ENCODE measurements around the gene FILIP1L.

Gene FILIP1L

GRCh38 chr3:100120012-100120411 lies 5.7 kb upstream of the FILIP1L start:
- TF ChIP-seq MAX (IDR thresholded peaks at IDR 0.05) (no peak), CREB1 (IDR thresholded peaks at IDR 0.05; ENCODE audit: low read depth) (no peak), RAD21 (IDR thresholded peaks at IDR 0.05; ENCODE audit: low read depth) (no peak), TAF1 (IDR thresholded peaks at IDR 0.05; ENCODE audit: low read depth) (no peak), CEBPB (IDR thresholded peaks at IDR 0.05) (no peak), ZBTB7A (IDR thresholded peaks at IDR 0.05; ENCODE audit: low read depth) (no peak), EP300 (IDR thresholded peaks at IDR 0.05; ENCODE audit: borderline replicate concordance) (no peak), TCF12 (IDR thresholded peaks at IDR 0.05; ENCODE audit: low read depth) (no peak), YY1 (IDR thresholded peaks at IDR 0.05; ENCODE audit: low read depth) (no peak), FOXM1 (IDR thresholded peaks at IDR 0.05; ENCODE audit: borderline replicate concordance, low read depth) (no peak)
- TF ChIP-seq, protein P1, sequence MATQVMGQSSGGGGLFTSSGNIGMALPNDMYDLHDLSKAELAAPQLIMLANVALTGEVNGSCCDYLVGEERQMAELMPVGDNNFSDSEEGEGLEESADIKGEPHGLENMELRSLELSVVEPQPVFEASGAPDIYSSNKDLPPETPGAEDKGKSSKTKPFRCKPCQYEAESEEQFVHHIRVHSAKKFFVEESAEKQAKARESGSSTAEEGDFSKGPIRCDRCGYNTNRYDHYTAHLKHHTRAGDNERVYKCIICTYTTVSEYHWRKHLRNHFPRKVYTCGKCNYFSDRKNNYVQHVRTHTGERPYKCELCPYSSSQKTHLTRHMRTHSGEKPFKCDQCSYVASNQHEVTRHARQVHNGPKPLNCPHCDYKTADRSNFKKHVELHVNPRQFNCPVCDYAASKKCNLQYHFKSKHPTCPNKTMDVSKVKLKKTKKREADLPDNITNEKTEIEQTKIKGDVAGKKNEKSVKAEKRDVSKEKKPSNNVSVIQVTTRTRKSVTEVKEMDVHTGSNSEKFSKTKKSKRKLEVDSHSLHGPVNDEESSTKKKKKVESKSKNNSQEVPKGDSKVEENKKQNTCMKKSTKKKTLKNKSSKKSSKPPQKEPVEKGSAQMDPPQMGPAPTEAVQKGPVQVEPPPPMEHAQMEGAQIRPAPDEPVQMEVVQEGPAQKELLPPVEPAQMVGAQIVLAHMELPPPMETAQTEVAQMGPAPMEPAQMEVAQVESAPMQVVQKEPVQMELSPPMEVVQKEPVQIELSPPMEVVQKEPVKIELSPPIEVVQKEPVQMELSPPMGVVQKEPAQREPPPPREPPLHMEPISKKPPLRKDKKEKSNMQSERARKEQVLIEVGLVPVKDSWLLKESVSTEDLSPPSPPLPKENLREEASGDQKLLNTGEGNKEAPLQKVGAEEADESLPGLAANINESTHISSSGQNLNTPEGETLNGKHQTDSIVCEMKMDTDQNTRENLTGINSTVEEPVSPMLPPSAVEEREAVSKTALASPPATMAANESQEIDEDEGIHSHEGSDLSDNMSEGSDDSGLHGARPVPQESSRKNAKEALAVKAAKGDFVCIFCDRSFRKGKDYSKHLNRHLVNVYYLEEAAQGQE (IDR thresholded peaks at IDR 0.05; ENCODE audit: low read depth) = no peak

GRCh38 chr3:100117093-100117492 lies 2.8 kb upstream of the FILIP1L start:
- TF ChIP-seq TAF1 (IDR thresholded peaks at IDR 0.05; ENCODE audit: low read depth) (no peak), TEAD4 (IDR thresholded peaks at IDR 0.05) (no peak), CEBPB (IDR thresholded peaks at IDR 0.05) (no peak), CREB1 (IDR thresholded peaks at IDR 0.05; ENCODE audit: low read depth) (no peak), MAX (IDR thresholded peaks at IDR 0.05) (no peak), YY1 (IDR thresholded peaks at IDR 0.05; ENCODE audit: low read depth) (no peak), EGR1 (IDR thresholded peaks at IDR 0.05) (no peak), ZBTB7A (IDR thresholded peaks at IDR 0.05; ENCODE audit: low read depth) (no peak), TCF12 (IDR thresholded peaks at IDR 0.05; ENCODE audit: low read depth) (no peak), NFIC (IDR thresholded peaks at IDR 0.05) (no peak)
- TF ChIP-seq, protein P2, sequence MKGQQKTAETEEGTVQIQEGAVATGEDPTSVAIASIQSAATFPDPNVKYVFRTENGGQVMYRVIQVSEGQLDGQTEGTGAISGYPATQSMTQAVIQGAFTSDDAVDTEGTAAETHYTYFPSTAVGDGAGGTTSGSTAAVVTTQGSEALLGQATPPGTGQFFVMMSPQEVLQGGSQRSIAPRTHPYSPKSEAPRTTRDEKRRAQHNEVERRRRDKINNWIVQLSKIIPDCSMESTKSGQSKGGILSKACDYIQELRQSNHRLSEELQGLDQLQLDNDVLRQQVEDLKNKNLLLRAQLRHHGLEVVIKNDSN (IDR thresholded peaks at IDR 0.05) = no peak
- TF ChIP-seq, protein P1 (IDR thresholded peaks at IDR 0.05; ENCODE audit: low read depth) = no peak

DNA sequence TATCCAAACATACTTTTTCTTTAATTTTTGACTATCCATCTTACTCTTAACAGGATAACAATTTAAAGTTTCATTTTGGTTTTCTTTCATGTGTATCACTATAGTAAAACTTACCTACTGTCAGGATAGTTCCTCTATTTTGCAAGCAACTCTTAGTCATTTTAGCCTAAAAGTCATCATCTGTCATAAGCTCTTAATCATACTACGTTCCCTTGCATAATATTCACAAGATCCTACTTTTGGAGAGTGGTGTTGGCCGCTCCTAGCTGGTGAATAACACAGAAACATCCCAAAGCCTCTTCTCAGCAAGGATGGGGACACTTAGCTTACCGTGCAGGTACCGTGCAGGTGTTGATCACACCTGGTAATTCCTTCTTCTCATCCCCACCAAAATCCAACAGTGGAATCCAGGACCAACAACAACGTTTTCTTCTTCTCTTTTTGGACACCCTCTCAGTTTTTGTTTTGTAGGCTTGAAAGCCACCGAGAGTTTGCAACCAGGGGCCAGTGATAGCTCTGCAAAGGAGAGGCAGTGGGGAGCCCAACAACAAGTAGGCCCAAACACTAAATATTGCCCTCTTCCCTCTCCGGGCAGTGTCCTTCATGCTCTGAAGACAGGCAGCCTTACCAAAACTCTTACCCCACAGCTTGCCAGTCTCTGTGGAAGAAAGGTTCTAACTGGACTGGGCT lies 433 bp downstream of the FILIP1L start:
- TF ChIP-seq TAF1 (IDR thresholded peaks at IDR 0.05; ENCODE audit: low read depth) = no peak

GRCh38 chr3:100111728-100112127 lies 2.6 kb downstream of the FILIP1L start:
- TF ChIP-seq, protein P2 (IDR thresholded peaks at IDR 0.05) = no peak
- TF ChIP-seq TEAD4 (IDR thresholded peaks at IDR 0.05) (no peak), EP300 (IDR thresholded peaks at IDR 0.05; ENCODE audit: borderline replicate concordance) (no peak), TAF1 (IDR thresholded peaks at IDR 0.05; ENCODE audit: low read depth) (no peak), FOXM1 (IDR thresholded peaks at IDR 0.05; ENCODE audit: borderline replicate concordance, low read depth) (no peak), CREB1 (IDR thresholded peaks at IDR 0.05; ENCODE audit: low read depth) (no peak), RAD21 (IDR thresholded peaks at IDR 0.05; ENCODE audit: low read depth) (no peak), NFIC (IDR thresholded peaks at IDR 0.05) (no peak)
- TF ChIP-seq, protein P1 (IDR thresholded peaks at IDR 0.05; ENCODE audit: low read depth) = no peak

DNA sequence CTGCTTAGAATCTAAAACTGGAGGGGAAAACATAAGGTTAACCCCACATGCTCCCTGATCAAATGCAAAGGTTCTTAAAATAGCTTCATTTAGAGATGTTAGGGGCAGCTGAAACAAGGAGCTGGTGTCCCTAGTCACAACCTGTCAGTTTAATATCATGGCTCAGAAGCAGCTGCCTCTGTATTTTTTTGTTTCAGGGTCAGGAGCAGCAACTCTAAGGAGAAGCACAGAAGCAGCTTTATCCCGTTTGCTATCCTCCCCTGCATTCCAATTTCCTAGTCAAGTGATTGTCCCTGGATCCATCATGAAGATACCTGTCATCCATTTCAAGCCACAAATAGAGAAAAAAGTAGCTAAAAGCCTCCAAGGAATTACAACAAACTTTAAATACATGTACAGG lies 4.1 kb downstream of the FILIP1L start:
- no peak for TF ChIP-seq TEAD4 (IDR thresholded peaks at IDR 0.05)
- no peak for TF ChIP-seq ZBTB7A (IDR thresholded peaks at IDR 0.05; ENCODE audit: low read depth)
- no peak for TF ChIP-seq EP300 (IDR thresholded peaks at IDR 0.05; ENCODE audit: borderline replicate concordance)
- TF ChIP-seq CREB1 (IDR thresholded peaks at IDR 0.05; ENCODE audit: low read depth) = no peak
- no peak for TF ChIP-seq NFIC (IDR thresholded peaks at IDR 0.05)
- TF ChIP-seq, protein P1 (IDR thresholded peaks at IDR 0.05; ENCODE audit: low read depth) = no peak
- TF ChIP-seq, protein P2 (IDR thresholded peaks at IDR 0.05) = no peak
- TF ChIP-seq EGR1 (IDR thresholded peaks at IDR 0.05) = no peak
- no peak for TF ChIP-seq MAX (IDR thresholded peaks at IDR 0.05)
- no peak for TF ChIP-seq RAD21 (IDR thresholded peaks at IDR 0.05; ENCODE audit: low read depth)
- no peak for TF ChIP-seq YY1 (IDR thresholded peaks at IDR 0.05; ENCODE audit: low read depth)
